Measurements from ENCODE around the gene ENOX1. TPM values are rescaled to one million over a fixed set of nuclear protein-coding genes. Genes with fewer than 3 reads are reported as not detected.

ENOX1 gene
- total RNA-seq, 1 donor from 2014 or later: 1.1 TPM

GRCh38 chr13:43348397-43348796 lies 438.4 kb downstream of the ENOX1 start:
- H3K9ac ChIP-seq: no peak overlapping the region
- no peaks in the 10 kb centered on the region for H3K27me3 Mint-ChIP-seq (ENCODE audit: insufficient read depth, low read depth)
- peaks cover 30% of the 10 kb centered on the region for H3K4me1 Mint-ChIP-seq
- TF ChIP-seq EZH2phosphoT487 (IDR thresholded peaks at IDR 0.05) (no peak), EZH2 (IDR thresholded peaks at IDR 0.05) (no peak)
- H2AFZ ChIP-seq (replicated peaks): no peak overlapping the region
- no peaks in the 10 kb centered on the region for H3K27me3 ChIP-seq
- H3K27ac ChIP-seq: no peak overlapping the region
- H4K20me1 ChIP-seq (ENCODE audit: low read depth): no peaks in the 10 kb centered on the region
- H3K9me3 ChIP-seq (ENCODE audit: low read depth): no peaks in the 10 kb centered on the region
- H3K36me3 Mint-ChIP-seq: no peaks in the 10 kb centered on the region
- no peak for DNase-seq (ENCODE audit: low spot score)
- H3K4me1 ChIP-seq: peaks cover 18% of the 10 kb centered on the region
- no peaks in the 10 kb centered on the region for H3K36me3 ChIP-seq
- H3K9me3 Mint-ChIP-seq: no peaks in the 10 kb centered on the region
- no peak overlapping the region for H3K4me3 ChIP-seq
- H3K4me2 ChIP-seq: no peak overlapping the region
- H3K4me3 Mint-ChIP-seq: no peak overlapping the region
- H3K27ac Mint-ChIP-seq: no peak overlapping the region
- H3K79me2 ChIP-seq (ENCODE audit: low read depth): no peaks in the 10 kb centered on the region
- H3F3A ChIP-seq (ENCODE audit: low read depth): peaks cover 8% of the 10 kb centered on the region

- Mint-ChIP-seq H3K9me3 (no peaks in the 10 kb centered on the region), H3K27ac (no peak overlapping the region), H3K4me3 (no peak overlapping the region), H3K36me3 (no peaks in the 10 kb centered on the region), H3K4me1 (peaks cover 30% of the 10 kb centered on the region), H3K27me3 (ENCODE audit: insufficient read depth, low read depth) (no peaks in the 10 kb centered on the region)
- Histone ChIP-seq H4K20me1 (ENCODE audit: low read depth) (no peaks in the 10 kb centered on the region), H3K27me3 (no peaks in the 10 kb centered on the region), H3K4me1 (peaks cover 18% of the 10 kb centered on the region), H3F3A (ENCODE audit: low read depth) (peaks cover 8% of the 10 kb centered on the region), H3K27ac (no peak overlapping the region), H3K79me2 (ENCODE audit: low read depth) (no peaks in the 10 kb centered on the region), H3K4me3 (no peak overlapping the region), H3K9ac (no peak overlapping the region), H2AFZ (replicated peaks) (no peak overlapping the region), H3K36me3 (no peaks in the 10 kb centered on the region), H3K4me2 (peak overlapping the region; percentile 20), H3K9me3 (ENCODE audit: low read depth) (no peaks in the 10 kb centered on the region)
- peak; percentile 44 for DNase-seq (ENCODE audit: low spot score)
- no peak for TF ChIP-seq CTCF (IDR thresholded peaks at IDR 0.05)
- no peak for TF ChIP-seq EZH2 (IDR thresholded peaks at IDR 0.05)
- no peak for TF ChIP-seq EZH2phosphoT487 (IDR thresholded peaks at IDR 0.05)
Observed at GRCh38 chr13:43347877-43348276, 438.9 kb downstream of the ENOX1 start.

- peaks cover 18% of the 10 kb centered on the region for H3K4me1 ChIP-seq
- H3F3A ChIP-seq (ENCODE audit: low read depth): peaks cover 5% of the 10 kb centered on the region
- Mint-ChIP-seq H3K27ac (no peak overlapping the region), H3K4me3 (no peak overlapping the region), H3K27me3 (ENCODE audit: insufficient read depth, low read depth) (no peaks in the 10 kb centered on the region), H3K4me1 (peaks cover 30% of the 10 kb centered on the region), H3K9me3 (no peaks in the 10 kb centered on the region), H3K36me3 (no peaks in the 10 kb centered on the region)
- H4K20me1 ChIP-seq (ENCODE audit: low read depth): no peaks in the 10 kb centered on the region
- H3K36me3 ChIP-seq: no peaks in the 10 kb centered on the region
- no peaks in the 10 kb centered on the region for H3K9me3 ChIP-seq (ENCODE audit: low read depth)
- no peak overlapping the region for H3K4me2 ChIP-seq
- no peak overlapping the region for H2AFZ ChIP-seq (replicated peaks)
- H3K79me2 ChIP-seq (ENCODE audit: low read depth): no peaks in the 10 kb centered on the region
- TF ChIP-seq EZH2 (IDR thresholded peaks at IDR 0.05) (no peak), CTCF (IDR thresholded peaks at IDR 0.05) (no peak), EZH2phosphoT487 (IDR thresholded peaks at IDR 0.05) (no peak)
- no peak overlapping the region for H3K27ac ChIP-seq
- no peak for DNase-seq (ENCODE audit: low spot score)
- no peak overlapping the region for H3K4me3 ChIP-seq
- no peak overlapping the region for H3K9ac ChIP-seq
- H3K27me3 ChIP-seq: no peaks in the 10 kb centered on the region
Observed at GRCh38 chr13:43346427-43346826, 440.3 kb downstream of the ENOX1 start.

GRCh38 chr13:43343645-43344044 lies 443.1 kb downstream of the ENOX1 start:
- no peaks in the 10 kb centered on the region for H3K36me3 Mint-ChIP-seq
- no peak for DNase-seq (ENCODE audit: low spot score)
- Histone ChIP-seq H3K4me3 (no peak overlapping the region), H4K20me1 (ENCODE audit: low read depth) (no peaks in the 10 kb centered on the region), H3K4me1 (peaks cover 12% of the 10 kb centered on the region), H2AFZ (replicated peaks) (no peak overlapping the region), H3K9ac (no peak overlapping the region), H3K27me3 (no peaks in the 10 kb centered on the region), H3K79me2 (ENCODE audit: low read depth) (no peaks in the 10 kb centered on the region), H3F3A (ENCODE audit: low read depth) (no peaks in the 10 kb centered on the region), H3K27ac (no peak overlapping the region), H3K36me3 (no peaks in the 10 kb centered on the region), H3K9me3 (ENCODE audit: low read depth) (no peaks in the 10 kb centered on the region), H3K4me2 (no peak overlapping the region)
- TF ChIP-seq CTCF (IDR thresholded peaks at IDR 0.05): no peak
- TF ChIP-seq EZH2phosphoT487 (IDR thresholded peaks at IDR 0.05): no peak
- TF ChIP-seq EZH2 (IDR thresholded peaks at IDR 0.05): no peak
- H3K27ac Mint-ChIP-seq: no peak overlapping the region
- H3K4me1 Mint-ChIP-seq: peaks cover 18% of the 10 kb centered on the region
- H3K27me3 Mint-ChIP-seq (ENCODE audit: insufficient read depth, low read depth): no peaks in the 10 kb centered on the region
- no peak overlapping the region for H3K4me3 Mint-ChIP-seq
- H3K9me3 Mint-ChIP-seq: no peaks in the 10 kb centered on the region
